DMS53 (cell line): Measurements from ENCODE around the gene SQOR.
A peak's percentile ranks its signal among the peaks of the same experiment; 100 is the strongest.

Source experiments
- DNase-seq: peaks from one replicate; lab custom pipeline; 2025; lab: John Stamatoyannopoulos, UW

SQOR gene

DNA sequence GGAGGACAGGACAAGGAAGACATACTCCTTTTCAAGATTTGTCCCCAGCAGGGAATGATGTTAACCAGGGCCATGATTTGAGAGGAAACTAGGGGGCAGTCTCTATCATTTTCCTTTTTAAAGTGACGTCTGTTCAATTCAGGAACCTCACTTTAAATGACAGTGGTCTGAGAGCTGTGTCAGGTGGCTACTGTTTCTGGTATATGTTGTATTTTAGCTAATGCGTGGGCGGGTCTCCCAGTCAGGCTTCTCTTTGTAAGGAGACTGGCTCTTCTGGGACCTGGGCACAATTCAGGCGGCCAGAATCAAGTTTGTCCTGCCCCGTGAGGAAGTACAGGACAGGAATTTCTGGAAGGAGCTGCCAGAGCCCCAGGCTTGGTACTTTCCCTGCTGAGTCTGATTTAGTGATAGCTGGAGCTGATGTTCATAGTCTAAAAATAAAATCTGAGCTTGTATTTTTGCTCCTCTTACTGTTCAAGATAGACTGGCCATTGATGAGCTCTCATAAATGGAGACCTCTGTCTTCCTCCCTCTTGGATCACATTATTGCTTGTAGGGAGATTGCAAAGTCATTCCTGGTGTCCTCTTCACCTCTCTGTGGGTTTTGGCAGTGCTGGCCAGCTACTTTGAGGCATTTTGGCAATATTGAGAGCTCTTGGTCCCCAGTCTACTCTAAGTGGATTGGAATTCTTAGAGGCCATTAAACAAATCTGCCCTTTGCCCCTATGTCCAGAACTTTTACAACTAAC, 25.6 kb downstream of the SQOR start:
- no peak for DNase-seq

DNA sequence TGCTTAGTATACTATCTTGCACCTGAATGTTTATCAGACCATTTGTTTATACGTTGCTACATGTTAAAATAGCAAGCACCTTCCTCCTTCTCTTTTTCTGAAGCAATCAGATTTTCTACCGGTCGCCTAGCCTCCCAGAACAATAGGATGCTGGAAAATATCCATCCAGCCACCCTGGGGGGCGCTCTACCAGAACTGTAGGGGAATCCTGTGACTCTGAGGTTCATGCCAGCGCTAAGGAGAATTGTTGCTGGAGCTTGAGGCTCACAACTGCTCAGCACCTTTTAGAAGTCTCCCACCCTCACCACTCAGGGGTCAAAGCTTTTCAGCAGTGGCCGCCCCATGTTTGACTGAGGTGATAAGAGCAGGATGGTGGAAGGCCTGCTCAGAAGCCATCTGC, 27.5 kb downstream of the SQOR start:
- DNase-seq: no peak

DNA sequence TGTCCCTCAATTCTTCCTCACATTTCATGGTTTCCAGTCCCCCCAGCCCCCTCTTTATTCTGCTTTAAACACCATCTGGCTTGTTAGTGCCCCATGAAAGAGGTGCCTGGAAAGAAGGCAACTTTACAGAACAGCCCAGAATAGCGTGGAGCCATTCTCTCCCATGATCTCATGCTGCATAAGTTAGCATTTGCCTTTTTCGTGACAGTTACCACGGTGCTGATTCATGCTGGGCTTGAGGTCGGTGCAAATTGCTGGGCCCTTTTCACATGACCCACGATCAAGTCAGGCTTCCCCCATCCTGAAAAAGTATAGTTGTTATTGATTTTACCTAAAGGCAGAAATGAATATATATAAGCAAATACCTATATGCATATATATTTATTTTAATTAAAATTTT, 29.6 kb downstream of the SQOR start:
- DNase-seq: no peak

DNA sequence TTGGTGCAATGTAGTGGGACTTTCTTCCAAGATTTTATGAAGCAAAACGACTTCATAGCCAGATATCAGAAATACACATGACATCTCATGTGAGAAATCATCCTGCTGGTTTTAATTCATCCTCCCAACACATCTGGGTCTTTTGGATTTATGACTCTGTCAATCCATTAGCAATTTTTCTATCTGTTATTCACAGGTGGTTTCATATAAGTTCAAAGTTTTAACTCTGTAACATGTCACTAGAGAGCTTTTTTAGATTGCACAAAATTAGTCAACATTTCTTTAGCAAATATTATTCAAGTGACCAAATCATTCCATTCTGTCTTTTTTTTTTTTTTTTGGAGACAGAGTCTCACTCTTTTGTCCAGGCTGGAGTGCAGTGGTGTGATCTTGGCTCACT, 30.4 kb downstream of the SQOR start:
- DNase-seq: no peak

DNA sequence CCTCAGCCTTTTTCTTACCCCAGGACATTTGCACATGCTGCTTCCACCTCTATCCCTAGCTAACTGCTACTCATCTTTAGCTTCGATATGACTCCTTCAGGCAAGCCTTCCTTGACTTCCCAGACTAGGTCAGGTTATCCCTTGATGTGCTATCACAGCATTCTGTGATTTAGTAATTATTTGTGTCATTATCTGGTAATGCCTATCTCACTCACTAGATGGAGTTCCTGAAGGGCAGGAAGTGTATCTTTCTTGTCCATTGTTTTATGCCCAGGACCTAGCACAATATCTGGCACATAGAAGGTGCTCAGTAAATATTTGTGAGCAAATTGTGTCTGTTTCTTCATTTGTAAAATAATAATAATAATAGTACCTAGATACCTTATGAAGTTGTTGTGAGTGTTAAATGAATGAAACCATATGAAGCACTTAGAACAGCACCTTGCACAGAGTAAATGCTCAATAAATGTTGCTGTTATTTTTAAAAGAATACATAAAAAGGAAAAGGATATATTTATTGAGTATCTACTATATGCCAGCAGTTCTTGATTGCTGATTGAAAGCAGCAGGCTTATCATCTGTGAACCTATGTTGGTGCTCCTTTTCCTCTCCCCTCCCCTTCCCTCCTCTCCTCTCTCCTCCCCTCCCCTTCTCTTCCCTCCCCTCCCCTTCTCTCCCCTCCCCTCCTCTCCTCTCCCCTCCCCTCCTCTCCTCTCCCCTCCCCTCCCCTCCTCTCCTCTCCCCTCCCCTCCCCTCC, 31.5 kb downstream of the SQOR start:
- no peak for DNase-seq

DNA sequence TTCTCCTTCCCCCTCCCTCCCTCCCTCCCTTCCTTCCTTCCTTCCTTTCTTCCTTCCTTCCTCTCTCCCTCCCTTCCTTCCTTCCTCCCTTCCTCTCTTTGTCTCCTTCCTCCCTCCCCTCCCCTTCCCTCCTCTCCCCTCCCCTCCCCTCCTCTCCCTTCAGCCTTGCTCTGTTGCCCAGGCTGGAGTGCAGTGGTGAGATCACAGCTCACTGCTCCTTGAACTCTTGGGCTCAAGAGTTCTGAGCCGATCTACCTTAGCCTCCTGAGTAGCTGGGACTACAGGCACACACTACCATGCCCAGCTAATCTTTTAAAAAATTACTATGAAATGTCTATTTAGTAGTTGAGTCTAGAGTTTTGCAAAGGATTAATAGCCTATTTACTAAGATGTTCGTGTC, 32.2 kb downstream of the SQOR start:
- no peak for DNase-seq

DNA sequence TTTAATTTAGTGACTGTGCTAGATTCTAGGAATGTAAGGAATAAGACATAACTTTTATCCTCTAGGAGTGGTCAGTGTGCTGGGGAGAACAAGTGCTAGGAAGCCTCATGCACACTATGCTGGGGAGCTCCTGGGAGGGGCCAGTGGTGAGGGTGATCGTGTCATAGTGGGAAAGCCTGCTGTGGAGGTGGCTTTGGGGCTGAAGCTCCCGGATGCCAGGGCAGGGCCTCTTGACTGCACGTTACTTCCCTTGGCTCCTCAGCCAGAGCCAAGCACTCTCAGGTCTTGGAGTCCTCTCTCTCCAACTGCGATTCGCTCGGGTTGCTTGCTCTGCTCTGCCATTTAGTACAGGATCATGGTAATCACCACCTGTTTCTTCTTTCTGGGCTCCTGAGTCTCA, 33.6 kb downstream of the SQOR start:
- no peak for DNase-seq

DNA sequence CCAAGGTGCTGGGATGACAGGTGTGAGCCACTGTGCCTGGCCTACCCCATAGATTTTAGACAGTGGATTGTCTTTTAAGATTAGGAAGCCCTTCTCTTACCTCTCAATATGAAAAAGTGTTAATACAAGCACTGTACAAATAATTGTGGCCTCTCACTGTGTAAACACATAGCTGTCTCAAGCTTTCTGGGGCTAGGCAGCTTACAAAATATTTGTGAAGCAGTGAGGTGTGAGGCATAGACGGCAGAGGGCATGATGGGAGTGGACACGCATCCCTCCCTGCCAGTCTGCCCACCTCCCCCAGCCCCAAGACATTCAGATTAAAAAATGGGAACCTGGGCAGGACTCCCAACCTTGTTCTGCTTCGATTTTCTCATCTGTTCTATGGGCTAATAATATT, 34.6 kb downstream of the SQOR start:
- peak; percentile 25 for DNase-seq

DNA sequence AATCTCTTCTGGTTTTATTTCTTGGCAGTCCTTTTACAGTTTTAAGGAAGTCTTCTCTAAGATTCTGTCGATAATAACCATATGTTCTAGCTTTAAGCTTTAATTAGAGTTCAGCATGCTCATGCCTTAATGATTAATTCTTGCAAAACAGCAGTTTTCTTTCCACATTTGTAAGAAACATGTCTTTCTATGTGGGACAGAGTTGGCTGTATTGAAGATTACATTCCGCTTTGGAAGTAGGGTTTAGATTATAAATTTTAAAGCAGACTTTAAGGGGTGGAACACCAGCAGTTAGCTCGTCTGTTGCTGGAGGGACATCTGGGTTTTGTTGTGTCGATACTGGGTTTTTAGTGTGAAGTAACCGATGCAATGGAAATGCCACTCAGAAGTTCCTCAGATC, 35.3 kb downstream of the SQOR start:
- no peak for DNase-seq

DNA sequence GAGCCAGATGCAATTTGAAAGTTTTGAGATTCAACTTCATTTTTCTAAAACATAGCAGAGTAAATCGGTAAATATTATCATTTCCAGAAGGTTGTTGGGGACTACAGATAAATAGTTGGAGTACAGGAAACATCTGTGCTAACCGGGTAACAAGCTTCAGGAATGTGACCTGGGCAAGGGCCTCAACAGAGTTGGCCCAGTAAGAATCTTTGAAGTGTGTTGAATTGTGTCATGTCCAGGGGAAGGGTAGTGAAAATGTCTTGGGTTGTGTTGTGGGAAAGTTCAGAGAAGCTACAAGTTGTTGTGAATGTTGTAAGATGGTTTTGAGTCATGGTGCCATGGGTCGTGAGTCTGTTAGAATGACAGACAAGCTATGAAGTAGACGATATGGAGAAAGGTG, 35.7 kb downstream of the SQOR start:
- DNase-seq: no peak

DNA sequence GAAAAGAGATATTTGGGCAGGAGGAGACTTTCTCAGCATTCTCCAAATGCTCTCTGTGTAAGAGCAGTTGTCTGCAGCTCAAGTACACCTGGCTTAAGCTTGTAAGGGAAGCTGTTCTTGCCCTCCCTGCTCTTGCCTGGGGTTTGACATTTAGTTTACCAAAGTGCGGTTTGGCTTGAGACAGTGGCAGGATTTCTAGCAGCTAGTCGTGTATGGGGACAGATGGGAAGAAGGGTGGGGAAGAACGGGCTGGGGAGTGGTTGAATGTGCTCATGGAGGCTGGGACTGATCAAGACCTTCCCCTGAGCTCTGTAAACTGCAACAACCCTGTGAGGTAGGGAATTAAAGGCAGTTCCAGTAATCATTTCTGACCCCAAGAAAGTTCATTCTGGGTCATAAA, 39.8 kb downstream of the SQOR start:
- no peak for DNase-seq

DNA sequence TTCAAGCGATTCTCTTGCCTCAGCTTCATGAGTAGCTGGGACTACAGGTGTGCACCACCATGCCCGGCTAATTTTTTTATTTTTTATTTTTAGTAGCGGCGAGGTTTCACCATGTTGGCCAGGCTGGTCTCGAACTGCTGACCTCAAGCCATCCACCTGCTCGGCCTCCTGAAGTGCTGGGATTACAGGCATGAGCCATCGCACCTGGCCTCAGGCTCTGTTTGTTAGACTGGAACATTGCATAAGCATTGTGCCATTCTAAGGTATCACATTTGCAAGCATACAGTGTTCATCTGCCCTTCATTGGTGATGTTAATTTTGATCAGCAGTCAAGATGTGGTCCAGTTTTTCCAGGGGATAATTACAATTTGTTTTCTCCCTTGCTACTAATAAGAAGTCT, 43.0 kb downstream of the SQOR start:
- DNase-seq: no peak

DNA sequence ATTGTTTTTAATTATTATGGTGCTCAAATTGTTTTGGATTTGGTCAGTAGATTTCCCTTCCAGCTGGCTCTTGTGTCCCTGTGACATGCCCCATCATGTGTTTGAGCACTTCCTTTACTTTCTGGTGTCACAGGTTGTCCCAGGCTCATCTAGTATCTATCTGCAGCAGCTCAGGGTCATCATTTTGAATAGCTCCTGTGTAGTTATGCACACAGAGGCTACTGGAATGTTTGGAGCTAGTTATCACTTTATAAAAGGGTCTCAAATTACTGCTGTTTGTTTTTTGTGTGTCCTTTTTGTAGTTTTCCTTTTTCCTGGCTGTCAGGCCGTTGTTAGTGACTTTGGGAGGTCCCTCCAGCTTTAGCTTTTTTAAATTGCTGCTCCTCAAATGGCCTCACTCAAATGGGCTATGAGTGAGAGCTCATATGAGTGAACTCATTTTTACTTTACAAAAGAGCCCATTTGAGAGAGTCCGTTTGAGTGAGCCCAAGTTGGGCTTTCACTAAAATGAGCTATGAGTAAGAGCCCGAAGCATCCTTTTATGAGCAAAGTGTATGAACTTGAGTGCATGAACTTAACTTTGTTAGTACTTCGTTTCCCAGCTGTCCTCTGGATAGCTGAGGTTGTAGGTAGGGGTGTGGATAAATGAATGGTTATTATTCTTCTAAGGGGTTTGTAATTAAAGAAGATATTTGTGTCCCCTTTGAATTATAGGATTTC, 43.8 kb downstream of the SQOR start:
- no peak for DNase-seq

DNA sequence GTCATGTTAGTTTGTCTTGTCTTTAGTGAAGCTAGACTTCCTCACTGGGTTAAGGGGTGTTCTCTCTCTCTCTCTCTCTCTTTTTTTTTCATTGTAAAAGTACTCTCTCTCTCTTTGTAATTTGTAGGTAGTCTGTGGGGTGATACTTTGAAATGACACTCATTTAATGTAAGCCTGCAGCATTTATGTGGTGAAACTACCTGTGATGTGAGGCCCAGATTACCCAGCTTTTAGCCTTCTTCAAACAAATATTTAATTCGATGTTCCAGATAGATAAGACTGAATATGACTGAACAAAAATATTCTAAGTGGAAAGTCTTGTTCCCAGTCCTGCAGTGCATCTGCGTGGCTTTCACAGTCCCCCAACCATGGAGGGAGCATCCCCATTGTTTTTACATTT, 49.7 kb downstream of the SQOR start:
- DNase-seq: no peak

DNA sequence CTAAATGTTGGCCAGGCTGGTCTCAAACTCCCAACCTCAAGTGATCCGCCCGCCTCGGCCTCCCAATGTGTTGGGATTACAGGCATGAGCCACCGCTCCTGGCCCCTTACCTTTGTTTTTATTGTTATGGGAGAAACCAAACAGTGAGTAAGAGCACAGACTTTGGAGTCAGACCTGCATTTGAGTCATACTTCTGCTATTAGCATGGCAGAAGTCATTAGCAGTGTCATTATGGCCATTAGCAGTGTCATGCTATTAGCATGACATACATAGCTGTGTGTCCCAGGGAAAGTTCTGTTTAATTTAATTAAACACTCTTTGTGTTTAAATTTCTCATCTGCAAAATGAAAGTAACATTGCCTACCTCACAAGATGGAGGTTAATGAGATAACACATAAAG, 54.8 kb downstream of the SQOR start:
- DNase-seq: no peak

DNA sequence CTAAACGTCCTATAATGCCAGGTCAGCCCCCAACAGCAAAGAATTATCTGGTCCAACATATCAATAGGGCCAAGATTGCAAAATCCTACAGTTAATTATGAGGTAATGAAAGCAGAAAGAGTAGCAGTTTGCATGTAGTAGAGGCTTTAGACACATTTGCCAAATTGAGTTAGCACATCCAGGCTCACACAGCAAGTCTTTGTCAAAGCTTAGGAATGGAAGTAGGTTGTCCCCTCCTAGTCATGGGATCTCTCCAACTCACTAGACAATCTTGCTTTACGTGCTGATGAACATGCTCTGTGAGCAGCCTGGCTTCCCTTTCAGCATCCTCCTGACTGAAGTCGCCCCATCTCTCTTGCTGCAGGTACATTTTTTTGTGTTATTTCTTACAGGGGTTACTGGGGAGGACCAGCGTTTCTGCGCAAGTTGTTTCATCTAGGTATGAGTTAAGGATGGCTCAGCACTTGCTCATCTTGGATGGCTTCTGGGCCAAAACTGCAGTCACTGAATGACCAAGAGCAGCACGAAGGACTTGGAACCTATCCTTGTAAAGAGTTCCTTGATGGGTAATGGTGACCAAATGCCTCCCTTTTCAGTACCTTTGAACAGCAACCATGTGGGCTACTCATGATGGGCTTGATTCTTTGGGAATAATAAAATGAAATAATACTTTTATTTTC, 55.9 kb downstream of the SQOR start:
- DNase-seq: no peak

DNA sequence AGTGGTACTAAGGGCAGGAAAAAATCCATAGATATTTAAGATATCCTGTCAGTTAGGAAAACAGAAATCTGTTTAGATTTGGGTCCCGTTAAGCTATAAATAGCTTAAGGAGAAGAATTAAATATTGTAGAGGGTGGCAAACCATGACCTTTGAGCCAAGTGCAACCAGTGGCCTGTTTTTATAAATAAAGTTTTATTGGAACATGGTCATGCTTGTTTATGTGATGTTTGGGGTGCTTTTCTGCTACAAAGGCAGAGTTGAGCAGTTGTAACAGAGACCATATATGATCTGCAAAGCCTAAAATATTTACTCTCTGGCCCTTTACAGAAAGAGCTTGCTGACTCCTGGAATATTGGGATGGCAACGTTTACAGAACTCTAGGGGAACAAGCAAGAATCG, 66.3 kb downstream of the SQOR start:
- no peak for DNase-seq

DNA sequence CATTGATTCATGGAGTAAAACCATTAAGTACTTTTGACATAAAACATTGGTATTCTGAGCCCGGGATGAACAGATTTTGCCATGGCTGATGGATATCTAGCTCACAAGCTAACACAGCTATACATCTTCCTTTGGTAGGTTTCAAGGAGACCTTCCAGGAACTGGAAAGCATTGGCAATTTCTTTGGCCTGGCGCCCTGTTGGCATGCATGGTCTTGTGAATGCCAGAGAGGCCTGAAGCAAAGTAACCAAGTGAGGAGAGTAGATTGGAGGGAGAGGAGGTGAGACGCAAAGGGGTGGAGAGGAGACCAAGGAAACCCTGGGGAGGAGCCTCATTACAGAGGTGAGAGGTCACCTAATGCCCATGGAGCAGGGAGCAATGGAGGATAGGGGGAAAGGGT, 67.2 kb downstream of the SQOR start:
- DNase-seq: no peak

DNA sequence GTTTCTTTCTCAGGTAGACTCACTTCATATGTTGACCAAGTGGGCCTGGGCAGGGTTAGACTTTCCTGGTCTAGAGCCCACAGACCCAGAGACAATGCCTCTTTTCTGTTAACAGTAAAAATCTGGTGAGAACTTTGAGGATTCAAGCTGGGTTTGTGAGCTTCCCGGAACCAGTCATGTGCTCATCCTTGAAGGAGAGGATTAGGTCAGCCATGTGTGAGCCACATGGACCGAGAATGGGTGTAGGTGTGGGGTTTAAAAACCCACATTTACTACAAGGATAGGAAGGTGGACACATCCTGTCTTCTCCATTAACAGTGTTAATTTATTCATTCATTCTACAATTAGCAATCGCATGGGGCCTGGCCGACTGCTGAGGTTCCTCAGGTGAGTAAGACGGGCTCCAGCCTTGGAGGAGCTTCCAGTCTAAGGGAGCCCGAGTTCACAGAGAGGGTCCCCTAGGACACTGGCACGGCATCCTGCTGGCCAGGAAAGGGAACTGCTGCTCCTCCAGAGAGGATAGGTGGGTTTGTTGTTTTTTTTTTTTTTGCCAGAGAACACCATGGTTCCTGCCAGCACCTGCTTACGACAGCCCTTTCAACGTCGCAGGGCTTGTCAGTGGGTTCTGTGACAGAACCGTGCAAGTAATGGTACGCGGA, 69.0 kb downstream of the SQOR start:
- peak; percentile 4 for DNase-seq

DNA sequence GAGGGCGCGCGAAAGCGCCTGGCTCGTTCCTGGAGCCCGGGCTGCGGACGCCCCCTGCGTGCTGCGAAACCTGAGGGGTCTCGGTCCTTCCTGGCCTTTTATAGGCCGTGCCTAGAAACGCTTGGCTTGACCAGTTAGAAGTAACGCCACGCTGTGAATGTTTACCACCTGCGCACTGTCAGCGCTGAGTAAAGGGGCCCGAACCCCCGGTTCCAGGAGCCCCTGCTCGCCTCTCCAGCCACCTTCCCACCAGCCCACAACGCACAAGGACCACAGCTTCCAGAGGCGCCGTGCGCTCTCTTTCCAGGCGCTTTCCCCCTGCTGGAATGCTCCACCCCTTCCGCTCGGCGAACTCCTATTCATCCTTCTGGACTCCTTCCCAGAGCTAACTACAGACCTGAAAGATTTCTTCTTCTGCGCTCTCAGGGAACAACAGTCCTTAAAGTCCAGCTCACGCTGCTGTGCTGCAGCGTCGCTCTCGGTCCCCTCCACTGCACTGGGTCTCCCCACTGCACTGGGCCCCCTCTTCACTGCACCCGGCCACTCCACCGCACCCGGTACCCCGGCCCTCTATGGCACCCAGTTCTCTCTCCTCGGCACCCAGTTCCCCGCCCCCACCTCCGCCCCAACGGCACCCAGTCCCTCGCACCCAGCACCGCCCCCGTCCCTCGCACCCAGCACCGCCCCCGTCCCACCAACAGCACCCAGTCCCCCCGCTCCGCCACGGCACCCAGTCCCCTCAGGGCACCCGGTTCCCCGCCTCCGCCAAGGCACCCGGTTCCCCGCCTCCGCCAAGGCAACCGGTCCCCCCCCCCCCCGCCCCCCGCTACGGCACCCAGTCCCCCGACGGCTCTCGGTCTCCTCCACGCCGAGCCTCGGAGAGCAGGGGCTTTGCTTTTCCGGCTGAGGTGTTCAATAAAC, 69.8 kb downstream of the SQOR start:
- peak; percentile 51 for DNase-seq
